ENCODE data around the gene OXER1. TPM values are rescaled to one million over a fixed set of nuclear protein-coding genes. Genes with fewer than 3 reads are reported as not detected.

Gene OXER1
- 1.1 and 2.0 TPM in 2 replicates for total RNA-seq

GRCh38 chr2:42764096-42764495 is at the start of gene OXER1:
OXER1 (minus strand) TSS chr2:42764135; CDS start chr2:42764062, 73 bp downstream.

GRCh38 chr2:42792583-42793333 is 28.8 kb upstream of the OXER1 start, which contains the start of gene HAAO:
HAAO (minus strand) TSS chr2:42792583; CDS start chr2:42792536, 47 bp downstream.

Small RNAs within 50 kb of the gene (small RNA-seq; reads per million reads assigned to genes)
- not detected for gene RNU6-137P

Other genes with a start within 250 kb of the OXER1 start
- 29.0 and 36.1 TPM in 2 replicates for gene MTA3, start 195.5 kb downstream of the OXER1 start, total RNA-seq
- gene HAAO, start 28.4 kb upstream of the OXER1 start, total RNA-seq, result 5.4 and 11.8 TPM in 2 replicates

Data from placental epithelial cell (primary cell).